ENCODE results near the gene UVRAG.

UVRAG gene

DNA sequence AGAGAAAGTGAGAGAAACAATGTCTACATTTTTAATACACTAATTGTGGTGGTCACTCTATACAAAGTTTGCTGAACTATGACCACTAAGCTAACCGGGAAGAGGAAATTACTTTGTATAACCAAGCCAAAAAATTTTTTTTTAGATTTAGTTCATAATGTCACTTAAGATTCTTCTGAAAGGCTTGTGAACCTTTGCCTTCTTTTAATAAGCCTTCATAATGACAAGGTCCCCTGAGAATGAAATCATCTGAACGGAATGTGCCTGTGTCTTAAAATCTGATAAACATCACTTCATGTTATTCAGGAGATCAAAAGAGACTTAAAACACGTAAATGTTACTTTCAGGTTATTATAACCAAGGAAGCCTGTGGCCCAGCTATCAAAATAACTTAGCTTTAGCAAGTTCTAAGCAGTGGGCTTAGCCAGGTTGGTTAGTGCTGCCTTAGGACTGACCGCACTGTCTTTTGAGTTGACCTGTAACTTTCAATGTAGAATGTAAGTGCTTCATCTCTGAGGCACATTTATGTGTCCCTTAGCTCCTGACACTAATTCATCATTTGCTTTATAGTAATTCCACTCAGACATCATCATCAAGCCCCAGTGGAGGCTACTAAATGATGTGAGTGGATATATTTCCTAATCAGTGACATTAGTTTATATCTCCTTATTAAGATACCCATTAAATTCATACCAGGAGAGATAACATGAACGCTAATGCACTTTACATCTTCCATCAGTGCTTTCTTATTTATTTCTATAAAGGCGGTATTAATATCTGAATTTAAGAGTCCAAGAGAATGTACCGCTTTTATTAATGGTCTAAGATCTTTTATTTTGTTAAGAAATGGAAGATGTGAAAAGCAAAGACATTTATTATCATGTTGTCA, 268.8 kb downstream of the UVRAG start:
- DNase-seq, result no peak

DNA sequence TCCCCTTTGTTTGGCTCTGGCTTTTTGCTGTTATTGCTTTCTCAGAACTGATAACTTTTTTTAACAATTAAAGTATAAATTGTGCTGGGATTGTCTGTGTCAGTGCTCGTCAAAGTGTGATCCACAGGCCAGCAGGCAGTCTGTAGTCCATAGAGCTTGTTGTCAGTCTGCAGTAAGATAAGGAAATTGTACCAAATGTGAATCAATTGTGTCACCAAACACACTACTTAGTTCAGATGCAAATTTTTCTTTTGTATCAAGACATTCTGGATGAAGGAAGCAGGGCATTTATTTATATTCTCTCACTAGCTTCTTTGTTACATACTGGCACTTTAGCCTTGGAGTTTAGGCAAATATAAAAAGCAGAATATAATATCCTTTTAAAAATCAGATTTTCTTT, 270.3 kb downstream of the UVRAG start:
- DNase-seq, result no peak

DNA sequence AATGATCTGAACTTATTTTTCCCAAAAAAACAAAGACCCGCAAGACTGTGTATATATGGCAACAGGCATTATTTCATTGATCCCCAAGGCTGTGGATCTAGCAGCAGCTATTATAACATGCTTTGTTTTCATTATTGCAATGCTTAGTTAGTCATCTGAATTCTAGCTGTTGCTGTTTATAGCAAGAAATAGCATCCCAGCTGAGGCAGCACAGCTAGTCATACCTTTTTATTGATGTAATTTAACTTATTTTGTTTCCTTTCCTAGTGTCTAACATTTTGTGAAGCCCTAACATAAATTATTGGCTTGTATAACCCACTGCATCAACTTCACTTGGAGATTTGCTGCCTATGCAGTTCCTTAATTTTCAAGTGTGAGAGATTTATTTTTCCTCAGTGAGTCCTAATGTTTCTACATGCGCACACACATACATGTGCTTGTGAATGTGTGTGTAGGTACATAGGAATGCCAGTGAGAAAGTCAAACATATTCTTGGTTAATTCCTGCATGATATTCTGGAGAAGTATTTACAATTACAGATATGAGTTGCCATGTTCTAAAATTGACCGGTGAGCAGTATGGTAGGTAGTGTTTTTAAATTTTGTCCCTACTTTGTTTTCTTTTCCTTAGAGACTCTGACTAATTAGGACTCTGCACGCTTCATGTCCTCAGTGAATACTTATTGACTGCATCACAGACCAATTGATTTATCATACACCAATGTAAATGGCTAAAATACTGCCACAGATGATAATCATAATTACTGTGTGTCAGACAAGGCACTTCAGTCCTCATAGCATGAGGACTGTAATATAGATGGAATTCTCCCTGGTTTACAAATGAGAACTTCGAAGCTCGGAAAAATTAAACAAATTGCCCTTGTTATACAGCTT, 272.0 kb downstream of the UVRAG start:
- no peak for DNase-seq

DNA sequence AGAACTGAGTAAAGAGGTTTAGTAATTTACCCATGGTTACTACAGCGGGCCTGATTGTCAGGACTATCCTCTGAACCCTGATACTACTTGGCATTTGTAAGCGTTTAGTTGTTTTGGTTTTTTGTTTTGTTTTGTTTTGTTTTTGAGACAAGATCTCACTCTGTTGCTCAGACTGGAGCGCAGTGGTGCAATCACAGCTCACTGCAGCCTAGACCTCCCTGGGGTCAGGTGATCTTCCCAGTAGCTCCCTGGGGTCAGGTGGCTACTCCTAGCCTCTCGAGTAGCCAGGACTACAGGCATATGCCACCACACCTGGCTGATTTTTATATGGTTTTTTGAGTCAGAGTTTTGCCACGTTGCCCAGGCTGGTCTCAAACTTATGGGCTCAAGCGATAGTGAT, 272.7 kb downstream of the UVRAG start:
- no peak for DNase-seq

DNA sequence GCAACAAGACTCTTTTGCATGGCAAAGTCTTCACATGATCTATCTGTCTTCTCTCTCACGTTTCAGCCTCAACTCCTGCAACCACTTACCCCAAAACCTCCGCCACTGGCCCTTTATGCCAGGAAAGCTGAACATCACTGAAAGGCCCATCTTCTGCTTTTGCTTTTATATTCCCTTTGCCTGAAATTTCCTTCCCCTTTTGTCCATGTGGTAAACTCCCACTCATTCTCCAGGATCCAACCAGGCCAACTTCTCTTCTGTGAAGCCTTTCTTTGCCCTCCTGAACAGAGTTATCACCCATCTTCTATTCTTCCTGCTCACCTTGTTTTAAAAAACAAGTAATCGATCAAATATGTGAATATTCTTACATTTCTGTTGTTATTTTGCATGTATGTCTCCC, 273.5 kb downstream of the UVRAG start:
- DNase-seq, result no peak

DNA sequence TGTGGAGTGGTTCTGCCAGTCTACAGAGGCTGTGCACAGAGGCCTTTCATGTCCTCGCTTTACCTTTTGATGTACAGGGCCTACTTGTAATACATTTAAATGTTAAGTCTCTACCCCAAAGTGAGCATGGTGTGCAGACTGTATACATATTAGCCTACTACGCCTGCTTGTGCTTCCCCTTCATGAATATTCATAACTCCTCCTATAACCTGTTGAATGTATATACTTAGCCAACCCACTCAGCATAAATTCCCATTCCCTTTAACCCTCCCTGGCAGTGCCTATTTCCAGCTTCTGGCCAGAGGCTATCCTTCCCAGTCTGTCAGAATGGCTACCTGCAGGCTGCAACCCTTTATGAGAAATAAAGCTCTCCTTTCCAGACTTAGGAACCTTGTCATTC, 275.2 kb downstream of the UVRAG start:
- no peak for DNase-seq

DNA sequence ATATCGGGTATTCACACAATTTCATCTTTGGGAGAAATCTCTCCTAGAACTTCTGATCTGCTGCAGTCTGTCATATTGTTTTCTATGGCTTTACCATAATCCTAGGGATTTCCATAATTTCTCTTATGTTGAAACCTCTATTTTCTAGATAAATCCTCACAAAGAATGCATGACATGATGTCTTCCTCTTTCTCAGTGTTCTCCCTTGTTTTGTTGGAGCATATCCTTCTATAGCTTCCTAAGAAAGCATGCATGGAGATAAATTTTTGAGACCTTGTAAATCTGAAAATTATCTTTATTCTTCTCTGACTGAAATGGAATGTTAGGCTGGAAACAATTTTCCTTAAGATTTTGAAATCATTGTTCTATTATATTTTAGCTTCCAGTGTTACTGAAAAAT, 275.8 kb downstream of the UVRAG start:
- DNase-seq, result no peak

DNA sequence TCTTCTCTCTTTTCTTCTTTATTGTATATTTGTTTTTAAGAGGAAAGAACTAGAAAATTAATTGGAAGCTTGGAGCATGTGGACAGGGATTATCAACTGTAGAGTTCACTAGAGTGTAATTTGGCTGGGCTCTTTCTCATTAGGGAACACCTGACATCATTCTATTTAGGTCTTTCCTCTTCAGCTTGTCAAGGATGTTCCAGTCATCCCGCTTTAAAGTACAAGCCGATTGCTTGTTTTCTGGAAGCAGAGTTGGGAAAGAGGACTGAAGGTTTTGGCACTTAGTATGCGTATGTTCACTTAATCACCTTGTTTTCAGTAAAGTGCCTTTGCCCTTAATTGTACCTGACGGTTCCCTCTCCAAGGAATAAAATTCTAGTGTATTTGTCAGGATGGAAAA, 279.7 kb downstream of the UVRAG start:
- DNase-seq, result no peak

DNA sequence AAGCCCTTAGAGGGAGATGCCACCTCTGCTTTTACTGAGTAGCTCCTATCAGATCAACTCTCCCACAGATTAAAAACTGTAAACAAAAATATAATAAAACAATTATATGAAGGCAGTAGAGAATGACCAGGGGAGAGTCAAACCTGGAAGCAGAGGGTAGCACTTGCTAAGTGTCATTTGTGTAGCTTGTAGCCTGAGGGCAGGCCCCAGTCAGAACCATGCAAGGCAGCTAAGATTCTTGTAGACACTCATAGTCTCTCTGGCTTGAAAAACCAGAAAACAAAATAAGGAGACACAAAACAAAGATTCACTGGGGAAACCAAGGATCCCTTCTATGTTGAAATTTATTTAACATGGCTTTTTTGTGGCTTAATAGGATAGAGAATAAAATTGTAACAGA, 280.9 kb downstream of the UVRAG start:
- DNase-seq, result no peak

DNA sequence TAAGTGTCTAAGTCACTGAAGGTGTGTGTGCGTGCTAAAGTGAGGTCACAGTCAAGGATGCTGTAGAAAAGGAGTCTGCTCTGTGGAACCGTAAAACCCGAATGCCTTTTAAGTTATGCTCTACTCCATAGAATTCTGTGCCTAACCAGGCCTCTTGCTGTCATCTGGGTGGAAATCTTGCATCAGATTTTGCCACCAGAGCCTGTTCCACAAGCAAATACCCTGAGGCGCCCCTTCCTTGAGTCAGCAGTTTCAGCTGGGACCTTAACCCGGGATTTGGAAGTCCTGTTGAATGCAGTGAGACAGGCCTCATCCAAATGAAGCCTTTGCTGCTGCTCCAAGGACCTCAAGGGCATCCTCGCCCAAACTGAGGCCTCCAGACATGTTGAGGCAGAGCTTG, 281.5 kb downstream of the UVRAG start:
- no peak for DNase-seq

DNA sequence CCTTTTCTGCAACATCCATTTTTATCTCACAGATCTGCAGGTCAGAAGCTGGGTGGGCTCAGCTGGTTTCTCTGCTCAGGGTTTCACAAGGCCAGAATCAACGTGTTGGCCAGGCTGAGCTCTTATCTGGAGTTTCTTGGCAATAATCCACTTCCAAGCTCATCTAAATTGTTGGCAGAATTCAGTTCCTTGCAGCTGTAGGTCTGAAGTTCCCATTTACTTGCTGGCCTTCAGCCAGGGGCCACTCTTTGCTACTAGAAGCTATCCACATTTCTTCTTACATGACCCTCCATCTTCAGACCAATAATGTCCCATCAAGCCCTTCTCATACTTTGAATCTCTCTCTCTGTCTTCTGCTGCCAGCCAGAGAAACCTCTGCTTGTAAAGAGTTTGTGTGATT, 287.8 kb downstream of the UVRAG start:
- no peak for DNase-seq

DNA sequence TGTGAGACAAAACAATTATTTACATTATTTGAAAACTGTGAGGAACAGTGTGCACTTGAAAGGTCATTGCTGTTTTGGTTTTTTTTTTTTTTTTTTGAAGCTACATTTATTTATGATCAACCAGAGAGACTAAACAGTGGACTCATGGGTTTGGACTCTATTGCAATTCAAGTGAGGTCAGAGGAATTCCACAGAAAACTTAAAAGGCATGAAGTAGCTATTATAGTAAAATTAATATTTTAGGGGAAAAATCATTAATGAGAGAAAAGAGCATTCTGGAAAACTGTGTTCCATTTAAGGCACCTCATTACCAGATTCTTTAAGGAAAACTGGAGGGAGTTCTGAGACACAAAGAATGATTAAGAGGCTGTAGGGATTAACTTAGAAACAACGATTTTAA, 288.4 kb downstream of the UVRAG start:
- DNase-seq, result no peak

DNA sequence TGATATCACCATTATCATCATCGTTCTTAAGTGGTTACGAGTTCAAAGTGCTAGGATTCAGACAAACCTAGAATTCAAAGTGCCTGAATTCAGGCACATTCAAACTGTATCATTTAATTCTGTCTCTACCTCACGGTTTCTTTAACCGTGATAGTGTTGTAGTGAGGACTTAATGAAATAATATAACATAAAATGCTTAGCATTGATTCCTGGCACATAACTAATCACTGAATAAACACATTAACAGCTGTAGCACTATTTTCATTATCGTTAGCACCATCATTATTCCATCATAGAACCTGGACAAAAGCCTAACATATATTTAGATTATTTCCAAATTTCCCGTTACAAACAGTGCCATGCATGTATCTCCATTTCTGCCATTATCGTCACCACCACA, 289.3 kb downstream of the UVRAG start:
- DNase-seq, result no peak

DNA sequence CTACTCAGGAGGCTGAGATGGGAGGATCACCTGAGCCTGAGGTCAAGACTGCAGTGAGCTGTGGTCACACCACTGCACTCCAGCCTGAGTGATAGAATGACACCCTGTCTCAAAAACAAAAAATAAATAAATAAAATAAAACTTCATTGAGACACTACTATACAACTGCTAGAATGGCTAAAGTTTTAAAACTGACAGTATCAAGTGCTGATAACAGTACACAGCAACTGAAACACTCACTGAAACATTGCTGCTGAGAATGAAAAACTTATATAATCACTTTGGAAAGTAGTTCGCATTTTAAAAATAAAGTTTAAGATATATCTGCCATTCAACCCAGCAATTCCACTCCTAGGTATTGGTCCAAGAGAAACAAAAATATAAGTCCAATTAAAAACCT, 290.6 kb downstream of the UVRAG start:
- DNase-seq, result no peak

DNA sequence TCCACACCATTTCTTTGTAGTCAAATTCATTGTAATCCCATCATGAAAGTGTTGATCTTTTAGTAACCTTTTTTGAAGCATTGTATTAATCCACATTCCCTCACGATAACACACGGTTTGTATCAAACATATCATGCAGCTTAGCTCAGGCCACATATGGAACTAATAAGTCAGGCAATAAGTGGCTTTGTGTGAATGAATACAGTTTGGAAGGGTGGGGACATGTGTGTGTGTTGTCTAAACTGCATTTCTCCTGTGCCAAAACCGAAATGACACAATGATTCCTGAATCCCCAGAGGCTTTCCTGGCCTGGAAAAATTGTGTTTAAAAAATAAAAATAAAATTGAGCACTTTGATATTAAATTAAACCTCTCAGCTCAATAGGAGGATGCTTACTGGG, 293.0 kb downstream of the UVRAG start:
- DNase-seq, result no peak

DNA sequence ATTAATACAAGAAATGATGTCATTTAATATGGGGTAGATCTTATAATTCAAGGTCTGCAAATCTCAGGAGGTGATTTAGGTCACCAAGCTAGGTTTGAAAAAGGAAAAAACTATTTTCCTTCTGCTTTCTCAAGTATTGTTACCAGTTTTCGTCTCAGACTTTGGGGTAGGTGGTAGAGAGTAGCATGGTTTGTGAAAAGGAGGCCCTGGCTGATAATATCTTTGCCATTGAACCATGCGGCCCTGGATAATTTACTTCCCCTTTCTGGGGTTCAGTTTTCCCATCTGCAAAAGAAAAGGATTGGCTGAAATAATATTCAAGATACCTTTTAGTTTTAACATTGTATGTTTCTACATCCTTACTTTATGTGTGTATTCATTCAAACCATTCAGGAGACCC, 299.2 kb downstream of the UVRAG start:
- DNase-seq, result no peak

DNA sequence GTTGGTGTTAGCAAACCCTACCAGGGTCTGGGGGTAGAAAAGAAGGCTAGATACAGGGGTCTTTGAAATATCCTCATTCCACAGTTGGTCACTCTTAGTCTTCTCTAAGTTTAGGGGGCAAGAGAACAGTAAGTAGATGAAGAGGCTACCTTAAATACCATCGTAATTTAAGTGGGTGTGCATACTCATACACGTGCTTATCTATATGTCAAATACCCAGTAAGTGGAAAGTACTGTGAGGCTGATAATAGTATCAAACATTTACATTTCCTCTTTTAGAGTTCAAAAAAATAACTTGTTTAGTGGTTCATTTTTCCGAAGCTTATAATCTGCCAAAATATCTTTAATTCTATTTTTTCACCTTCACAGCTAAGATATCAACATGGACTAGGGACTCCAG, 300.5 kb downstream of the UVRAG start:
- no peak for DNase-seq

DNA sequence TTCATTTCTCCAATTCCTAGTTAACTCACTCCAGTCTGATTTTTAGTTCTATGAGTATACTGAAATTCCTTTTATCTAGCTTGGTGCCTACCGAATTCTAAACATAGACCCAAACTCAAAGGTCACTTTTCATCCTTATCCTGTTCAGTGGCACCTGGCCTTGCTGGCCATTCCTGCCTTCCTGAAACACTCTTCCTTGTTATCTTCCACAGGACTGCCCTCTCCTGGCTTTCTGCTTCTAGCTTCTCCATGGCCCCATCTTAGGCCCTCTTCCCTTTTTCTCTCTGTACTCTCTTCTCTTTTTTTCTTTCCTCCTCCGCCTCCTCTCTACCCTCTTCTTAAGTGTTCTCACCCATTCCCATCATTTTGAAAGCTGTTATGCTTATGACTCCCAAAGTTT, 304.0 kb downstream of the UVRAG start:
- no peak for DNase-seq

DNA sequence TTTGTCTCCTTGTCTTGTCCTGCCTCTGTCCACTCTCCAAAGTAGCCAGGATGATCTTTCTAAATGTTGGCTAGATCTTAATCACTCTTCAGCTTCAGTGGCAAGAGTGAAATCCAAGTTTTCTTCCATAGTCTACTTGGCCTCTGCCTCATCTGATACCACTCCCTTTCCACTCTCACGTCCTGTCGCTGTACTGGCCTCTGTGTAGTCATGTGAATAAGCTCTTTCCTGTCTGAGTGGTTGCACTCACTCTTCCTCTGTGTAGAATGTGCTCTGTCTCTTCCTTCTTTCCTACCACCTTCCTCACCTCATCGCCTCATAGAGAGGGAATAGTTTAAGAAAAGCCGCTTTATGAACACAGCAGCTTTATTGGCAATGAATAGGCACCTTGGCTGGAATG, 304.8 kb downstream of the UVRAG start:
- no peak for DNase-seq

DNA sequence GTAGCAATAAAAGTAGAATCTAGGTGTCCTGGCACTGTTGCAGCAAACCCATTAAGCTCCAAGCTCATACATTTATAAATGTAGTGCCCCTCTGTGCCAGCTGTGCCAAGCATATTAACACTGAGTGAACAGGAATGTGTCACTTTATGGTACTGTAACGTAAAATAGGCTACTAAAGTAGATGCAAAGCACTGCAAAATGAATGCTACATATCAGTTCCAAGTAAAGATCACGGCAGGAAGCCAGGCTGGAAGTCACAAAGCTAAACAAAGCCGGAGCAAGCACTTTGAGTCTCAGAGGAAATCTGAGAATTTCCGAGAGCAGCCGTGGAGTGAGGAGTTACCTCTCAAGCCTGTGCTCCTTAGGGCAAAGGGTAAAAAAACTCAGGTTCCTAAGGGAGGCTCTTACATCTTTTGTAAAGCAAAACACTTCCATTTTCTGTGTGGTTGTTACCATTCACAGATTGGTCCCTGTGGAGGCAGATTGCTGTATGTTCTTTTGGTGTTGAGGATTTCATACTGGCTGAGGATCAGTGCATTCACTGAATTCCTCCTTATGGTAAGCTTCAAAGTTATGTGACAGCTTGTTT, 305.6 kb downstream of the UVRAG start:
- no peak for DNase-seq

DNA sequence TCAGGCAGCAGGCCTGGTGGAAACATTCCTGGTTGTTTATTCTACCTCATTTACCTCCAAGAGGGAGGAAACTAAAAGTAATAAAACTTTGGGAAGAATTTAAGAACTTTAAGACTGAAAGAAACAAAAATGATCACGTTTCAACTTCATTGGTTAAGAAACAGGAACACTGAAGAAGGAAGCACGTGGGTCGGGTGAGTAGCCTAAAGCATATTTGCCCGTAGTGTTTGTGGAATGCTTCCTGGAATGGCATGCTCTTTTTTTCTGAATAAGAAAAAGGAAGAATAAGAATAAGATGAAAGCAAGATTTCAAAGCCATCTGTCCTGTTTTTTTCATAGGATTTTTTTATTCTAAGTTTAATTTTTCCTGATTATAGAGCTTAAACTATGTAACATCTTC, 308.2 kb downstream of the UVRAG start:
- DNase-seq, result no peak

DNA sequence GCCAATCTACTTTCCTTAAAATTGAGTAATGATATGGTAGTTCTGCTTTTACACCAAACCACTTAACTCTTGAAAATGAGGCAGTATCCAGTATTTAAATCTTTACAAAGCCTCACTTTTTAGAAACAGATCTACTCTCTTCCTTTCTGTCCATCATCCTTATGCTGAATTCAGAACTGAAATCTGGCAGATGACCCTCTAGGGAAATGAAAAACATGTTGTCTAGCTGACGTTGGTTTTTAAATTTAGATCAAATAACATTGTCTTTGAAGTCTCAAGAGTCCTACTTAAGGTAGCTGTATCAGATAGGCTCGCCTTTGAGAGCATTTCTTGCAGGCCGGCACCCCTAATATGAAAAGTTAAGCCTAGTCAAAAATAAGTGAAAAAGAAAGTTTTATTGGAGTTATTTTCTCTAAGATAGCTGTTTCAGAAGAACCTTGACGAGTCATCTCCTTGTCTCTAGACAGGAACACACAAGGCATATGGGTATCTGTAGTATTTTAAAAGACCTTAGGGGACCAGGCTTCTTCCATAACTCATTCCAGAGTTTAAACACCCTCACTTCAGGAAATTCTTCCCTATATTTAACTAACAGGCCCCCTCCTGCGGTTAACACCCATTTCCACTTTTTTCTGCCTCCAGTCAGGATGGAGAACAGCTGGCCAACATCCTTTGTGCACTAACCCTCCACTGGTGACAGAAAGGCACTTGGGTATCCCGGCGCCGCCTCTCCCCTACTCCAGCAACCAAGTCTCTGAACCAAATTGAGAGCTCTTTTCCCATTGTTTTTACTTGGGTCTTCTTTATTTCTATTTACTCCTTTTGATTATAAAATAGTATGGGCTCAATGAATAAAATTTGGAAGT, 310.1 kb downstream of the UVRAG start:
- no peak for DNase-seq

DNA sequence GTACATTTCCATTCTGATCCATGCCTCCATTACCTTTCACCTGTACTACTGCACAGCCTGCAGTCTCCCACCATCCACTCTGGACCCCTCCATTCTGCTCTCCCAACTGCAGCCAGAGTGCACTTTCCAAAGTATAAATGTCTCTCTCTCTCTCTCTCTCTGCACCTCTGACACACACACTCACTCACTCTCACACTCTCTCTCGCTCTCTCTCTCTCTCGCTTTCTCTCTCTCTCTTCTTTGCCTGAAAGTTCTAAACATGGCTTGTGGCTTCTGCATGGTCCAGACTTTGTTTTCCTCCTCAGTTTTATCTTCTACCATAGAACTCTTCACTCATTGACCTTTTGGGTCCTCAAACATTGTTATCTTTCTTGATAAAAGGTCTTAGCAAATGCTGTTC, 314.7 kb downstream of the UVRAG start:
- no peak for DNase-seq

All from COR-L47 (cell line).